Mesendoderm (in vitro differentiated cells): ENCODE measurements around the gene ZFY. TPM values are rescaled to one million over a fixed set of nuclear protein-coding genes. Genes with fewer than 3 reads are reported as not detected.

Source experiments
- DNase-seq: peaks from one replicate; pipeline ENCODE4 v3.0.0; 2013
- H2AK5ac ChIP-seq: 2 replicates; pipeline ENCODE4 v1.6.1; 2013; ENCODE audit warnings: low read length, inconsistent platforms
- H2BK120ac ChIP-seq: 2 replicates; pipeline ENCODE4 v1.6.1; 2013; ENCODE audit warnings: low read depth, mild to moderate bottlenecking, low read length, moderate library complexity, mixed read lengths
- H2BK15ac ChIP-seq: replicated peaks from 2 replicates; pipeline ENCODE4 v1.6.1; 2013; ENCODE audit warnings: low read depth, mild to moderate bottlenecking, moderate library complexity
- H2BK5ac ChIP-seq: 2 replicates; pipeline ENCODE4 v1.6.1; 2013; ENCODE audit warnings: low read length, inconsistent platforms
- H3K18ac ChIP-seq: 2 replicates; pipeline ENCODE4 v1.6.1; 2013; ENCODE audit warnings: mild to moderate bottlenecking, low read length, mixed read lengths
- H3K23ac ChIP-seq: one replicate; pipeline ENCODE4 v1.6.1; 2013; ENCODE audit warnings: low read length
- H3K27ac ChIP-seq: 2 replicates; pipeline ENCODE4 v1.5.1; 2013; ENCODE audit warnings: low read depth, mild to moderate bottlenecking, inconsistent platforms, low read length, moderate library complexity
- H3K27me3 ChIP-seq: 2 replicates; pipeline ENCODE4 v1.6.1; 2013; ENCODE audit warnings: low read length, control low read depth, mild to moderate bottlenecking, inconsistent platforms; ENCODE audit not compliant: insufficient read depth, poor library complexity
- H3K36me3 ChIP-seq: 2 replicates; pipeline ENCODE4 v1.6.1; 2013; ENCODE audit warnings: low read length, inconsistent platforms; ENCODE audit not compliant: control insufficient read depth, insufficient read depth
- H3K4ac ChIP-seq: one replicate; pipeline ENCODE4 v1.6.1; 2013; ENCODE audit warnings: low read depth, mild to moderate bottlenecking, low read length, moderate library complexity
- H3K4me1 ChIP-seq: 2 replicates; pipeline ENCODE4 v1.6.1; 2013; ENCODE audit warnings: low read depth, low read length, inconsistent platforms; ENCODE audit not compliant: control insufficient read depth
- H3K4me2 ChIP-seq: 2 replicates; pipeline ENCODE4 v1.6.1; 2013; ENCODE audit warnings: low read length
- H3K4me3 ChIP-seq: 2 replicates; pipeline ENCODE4 v1.5.1; 2013; ENCODE audit warnings: mild to moderate bottlenecking, low read length
- H3K56ac ChIP-seq: one replicate; pipeline ENCODE4 v1.6.1; 2013; ENCODE audit warnings: low read length
- H3K79me1 ChIP-seq: 2 replicates; pipeline ENCODE4 v1.6.1; 2013; ENCODE audit warnings: low read length, inconsistent platforms
- H3K79me2 ChIP-seq: 2 replicates; pipeline ENCODE4 v1.6.1; 2013; ENCODE audit warnings: mild to moderate bottlenecking, low read length; ENCODE audit not compliant: control insufficient read depth, insufficient read depth
- H3K9ac ChIP-seq: 2 replicates; pipeline ENCODE4 v1.6.1; 2013; ENCODE audit warnings: low read length, inconsistent platforms
- H4K5ac ChIP-seq: one replicate; pipeline ENCODE4 v1.6.1; 2013; ENCODE audit warnings: low read length
- H4K8ac ChIP-seq: one replicate; pipeline ENCODE4 v1.6.1; 2013; ENCODE audit warnings: low read depth, mild to moderate bottlenecking, control low read depth, low read length, moderate library complexity
- WGBS: extraction: QIAGEN DNeasy Blood & Tissue Kit; methylation state at CpG from one replicate; pipeline ENCODE4 v1.1.7; 2013; ENCODE audit warnings: low lambda C conversion rate, missing lambda C conversion rate; ENCODE audit not compliant: insufficient coverage; ENCODE audit errors: extremely low coverage; 5-methylcytosine and 5-hydroxymethylcytosine counted together
- polyA plus RNA-seq, 2 experiments: library from polyadenylated mRNA; stranded (reverse); fragments of 200-250 nt; gene quantifications; one replicate each; pipeline ENCODE4 v1.2.3, GENCODE V29; 2013

Gene ZFY
- polyA plus RNA-seq (2013, experiment 1 of 2), result 7.2 TPM
- 7.3 TPM for polyA plus RNA-seq (2013, experiment 2 of 2)

- Histone ChIP-seq H3K18ac (peak within 1 kb of the TSS; percentile 86), H4K5ac (no peak within 1 kb of the TSS), H2AK5ac (no peak within 1 kb of the TSS), H4K8ac (no peak within 1 kb of the TSS), H3K4me2 (peak within 1 kb of the TSS; percentile 27), H2BK120ac (peak within 1 kb of the TSS; percentile 61), H3K79me1 (no peaks in the 10 kb centered on the region), H3K79me2 (peaks cover 20% of the 10 kb centered on the region), H3K27ac (peak within 1 kb of the TSS; percentile 97), H3K4ac (peak within 1 kb of the TSS; percentile 94), H3K36me3 (no peaks in the 10 kb centered on the region), H3K4me1 (no peaks in the 10 kb centered on the region), H3K56ac (peak within 1 kb of the TSS; percentile 97), H2BK15ac (no peak within 1 kb of the TSS), H2BK5ac (peak within 1 kb of the TSS; percentile 78), H3K27me3 (no peaks in the 10 kb centered on the region), H3K23ac (no peak within 1 kb of the TSS), H3K9ac (peak within 1 kb of the TSS; percentile 94), H3K4me3 (peak within 1 kb of the TSS; percentile 64)
- peak; percentile 84 for DNase-seq
- WGBS, result no CpG with 5 or more reads among the region's 91 CpGs
Measured at GRCh38 chrY:2934861-2935715, at the start of gene ZFY. Gene ZFY (plus strand): TSS chrY:2935381. CDS start chrY:2953937, 18,556 bp downstream.

GRCh38 chrY:2885880-2886279, 49.3 kb upstream of the ZFY start:
- Histone ChIP-seq H3K79me1 (no peaks in the 10 kb centered on the region), H2AK5ac (peak overlapping the region; percentile 65), H4K5ac (no peak overlapping the region), H2BK5ac (peak overlapping the region; percentile 95), H3K23ac (no peak overlapping the region), H4K8ac (no peak overlapping the region), H3K27me3 (no peaks in the 10 kb centered on the region), H3K56ac (peak overlapping the region; percentile 85), H3K36me3 (no peaks in the 10 kb centered on the region), H3K18ac (peak overlapping the region; percentile 39), H2BK120ac (no peak overlapping the region), H3K4me3 (no peak overlapping the region), H2BK15ac (no peak overlapping the region), H3K27ac (peak overlapping the region; percentile 71), H3K4me2 (no peak overlapping the region), H3K4ac (peak overlapping the region; percentile 16), H3K79me2 (no peaks in the 10 kb centered on the region), H3K4me1 (peaks cover 2% of the 10 kb centered on the region), H3K9ac (peak overlapping the region; percentile 61)
- peak; percentile 37 for DNase-seq
- no CpG with 5 or more reads among the region's 3 CpGs for WGBS

GRCh38 chrY:2887386-2887785, 47.8 kb upstream of the ZFY start:
- H3K4me1 ChIP-seq, result peaks cover 2% of the 10 kb centered on the region
- no peak overlapping the region for H4K5ac ChIP-seq
- no peak overlapping the region for H3K4me3 ChIP-seq
- H2AK5ac ChIP-seq, result no peak overlapping the region
- no peak overlapping the region for H3K23ac ChIP-seq
- peak; percentile 91 for DNase-seq
- H3K79me1 ChIP-seq, result no peaks in the 10 kb centered on the region
- no peaks in the 10 kb centered on the region for H3K79me2 ChIP-seq
- H3K27me3 ChIP-seq, result no peaks in the 10 kb centered on the region
- no peak overlapping the region for H3K18ac ChIP-seq
- H3K36me3 ChIP-seq, result no peaks in the 10 kb centered on the region
- H2BK5ac ChIP-seq, result peak overlapping the region; percentile 75
- no CpG with 5 or more reads among the region's 5 CpGs for WGBS
- H3K4ac ChIP-seq, result no peak overlapping the region
- H3K4me2 ChIP-seq, result no peak overlapping the region
- peak overlapping the region; percentile 80 for H3K56ac ChIP-seq
- no peak overlapping the region for H4K8ac ChIP-seq
- H3K27ac ChIP-seq, result peak overlapping the region; percentile 91
- H3K9ac ChIP-seq, result peak overlapping the region; percentile 50
- no peak overlapping the region for H2BK120ac ChIP-seq
- H2BK15ac ChIP-seq, result no peak overlapping the region

- peak overlapping the region; percentile 80 for H3K56ac ChIP-seq
- H3K4ac ChIP-seq, result peak overlapping the region; percentile 17
- peak overlapping the region; percentile 50 for H3K9ac ChIP-seq
- H3K36me3 ChIP-seq, result no peaks in the 10 kb centered on the region
- H2BK5ac ChIP-seq, result peak overlapping the region; percentile 75
- no peaks in the 10 kb centered on the region for H3K79me2 ChIP-seq
- H3K23ac ChIP-seq, result no peak overlapping the region
- DNase-seq, result peak; percentile 78
- no peaks in the 10 kb centered on the region for H3K27me3 ChIP-seq
- no peak overlapping the region for H3K4me3 ChIP-seq
- no peak overlapping the region for H4K8ac ChIP-seq
- no peak overlapping the region for H2AK5ac ChIP-seq
- no CpG with 5 or more reads among the region's 3 CpGs for WGBS
- peaks cover 2% of the 10 kb centered on the region for H3K4me1 ChIP-seq
- peak overlapping the region; percentile 93 for H2BK120ac ChIP-seq
- H4K5ac ChIP-seq, result no peak overlapping the region
- no peak overlapping the region for H2BK15ac ChIP-seq
- no peaks in the 10 kb centered on the region for H3K79me1 ChIP-seq
- peak overlapping the region; percentile 91 for H3K27ac ChIP-seq
- peak overlapping the region; percentile 75 for H3K18ac ChIP-seq
- H3K4me2 ChIP-seq, result no peak overlapping the region
Measured at GRCh38 chrY:2887955-2888354, 47.2 kb upstream of the ZFY start.

GRCh38 chrY:2893471-2893870, 41.7 kb upstream of the ZFY start:
- Histone ChIP-seq H3K4me3 (no peak overlapping the region), H4K8ac (no peak overlapping the region), H2BK15ac (no peak overlapping the region), H3K23ac (no peak overlapping the region), H3K4me1 (no peaks in the 10 kb centered on the region), H2BK5ac (no peak overlapping the region), H3K18ac (no peak overlapping the region), H2AK5ac (no peak overlapping the region), H4K5ac (no peak overlapping the region), H3K36me3 (no peaks in the 10 kb centered on the region), H3K4me2 (no peak overlapping the region), H3K27me3 (no peaks in the 10 kb centered on the region), H3K4ac (no peak overlapping the region), H2BK120ac (no peak overlapping the region), H3K79me1 (no peaks in the 10 kb centered on the region), H3K56ac (no peak overlapping the region), H3K79me2 (no peaks in the 10 kb centered on the region), H3K27ac (no peak overlapping the region), H3K9ac (no peak overlapping the region)
- DNase-seq, result no peak
- WGBS, result no CpG with 5 or more reads among the region's 1 CpG
